Ishikawa (cell line): ENCODE results near the gene CEP83.

Experiments used
- CREB1 ChIP-seq: IDR thresholded peaks from 2 replicates; pipeline ENCODE4 v1.6.1; 2012; ENCODE audit warnings: low read depth
- EP300 ChIP-seq: IDR thresholded peaks from 2 replicates; pipeline ENCODE4 v1.6.1; 2012; ENCODE audit warnings: borderline replicate concordance
- FOXM1 ChIP-seq: IDR thresholded peaks from 2 replicates; pipeline ENCODE4 v1.6.1; 2012; ENCODE audit warnings: low read depth, borderline replicate concordance
- NFIC ChIP-seq: IDR thresholded peaks from 2 replicates; pipeline ENCODE4 v1.6.1; 2012
- REST ChIP-seq: IDR thresholded peaks from 2 replicates; pipeline ENCODE4 v1.6.1; 2012; ENCODE audit warnings: low read depth, mild to moderate bottlenecking
- TEAD4 ChIP-seq: IDR thresholded peaks from 2 replicates; pipeline ENCODE4 v1.6.1; 2012

GRCh38 chr12:94386422-94386821, 73.2 kb downstream of the CEP83 start:
- TF ChIP-seq NFIC: no peak
- no peak for TF ChIP-seq CREB1
- no peak for TF ChIP-seq EP300
- TF ChIP-seq TEAD4: no peak
- TF ChIP-seq FOXM1: no peak
- TF ChIP-seq REST: no peak
